Activated CD8-positive, alpha-beta memory T cell treated with anti-CD3 and anti-CD28 coated beads for 1 hour (primary cell): Measurements from ENCODE around the gene SEMA5A.

ENCODE experiments used
- DNase-seq, 2 donors: peaks; one replicate each; pipeline ENCODE4 v3.0.0-alpha.2; 2020; ENCODE audit warnings: low read depth in 1 of 2; ENCODE audit errors: extremely low read depth in 1 of 2

The SEMA5A gene

GRCh38 chr5:9444346-9444745 is 101.5 kb downstream of the SEMA5A start:
- no peak for DNase-seq

GRCh38 chr5:9441610-9442009 is 104.3 kb downstream of the SEMA5A start:
- DNase-seq = no peak

- DNase-seq = no peak
Measured at GRCh38 chr5:9440517-9440916, 105.4 kb downstream of the SEMA5A start.

- DNase-seq = no peak
Measured at GRCh38 chr5:9439531-9440292, 106.2 kb downstream of the SEMA5A start.

GRCh38 chr5:9438596-9439354 is 107.1 kb downstream of the SEMA5A start:
- DNase-seq = no peak

- DNase-seq = no peak
Measured at GRCh38 chr5:9437741-9438240, 108.1 kb downstream of the SEMA5A start.

- no peak for DNase-seq
Measured at GRCh38 chr5:9431496-9432258, 114.2 kb downstream of the SEMA5A start.

GRCh38 chr5:9431151-9431495 is 114.8 kb downstream of the SEMA5A start:
- DNase-seq = no peak

GRCh38 chr5:9430306-9430705 is 115.6 kb downstream of the SEMA5A start:
- no peak for DNase-seq

- no peak for DNase-seq
Measured at GRCh38 chr5:9429691-9430215, 116.1 kb downstream of the SEMA5A start.

- no peak for DNase-seq
Measured at GRCh38 chr5:9428272-9428671, 117.6 kb downstream of the SEMA5A start.

GRCh38 chr5:9425710-9426109 is 120.2 kb downstream of the SEMA5A start:
- DNase-seq = no peak

- no peak for DNase-seq
Measured at GRCh38 chr5:9423571-9423970, 122.3 kb downstream of the SEMA5A start.

GRCh38 chr5:9421884-9422283 is 124.0 kb downstream of the SEMA5A start:
- no peak for DNase-seq

- DNase-seq = no peak
Measured at GRCh38 chr5:9419794-9420193, 126.1 kb downstream of the SEMA5A start.

- DNase-seq = no peak
Measured at GRCh38 chr5:9415566-9415965, 130.3 kb downstream of the SEMA5A start.

GRCh38 chr5:9415091-9415490 is 130.8 kb downstream of the SEMA5A start:
- no peak for DNase-seq

GRCh38 chr5:9411142-9411541 is 134.7 kb downstream of the SEMA5A start:
- DNase-seq = no peak

- no peak for DNase-seq
Measured at GRCh38 chr5:9409413-9409960, 136.4 kb downstream of the SEMA5A start.

- DNase-seq = no peak
Measured at GRCh38 chr5:9408964-9409363, 136.9 kb downstream of the SEMA5A start.

- no peak for DNase-seq
Measured at GRCh38 chr5:9405196-9405754, 140.6 kb downstream of the SEMA5A start.
